ENCODE results near the gene NPR1. TPM values are rescaled to one million over a fixed set of nuclear protein-coding genes. Genes with fewer than 3 reads are reported as not detected.
"Not testable (repeated sequence)": the region's sequence is repeated elsewhere in the genome, so short reads cannot be mapped to it uniquely, and the experiment has no call there.

Gene NPR1
- total RNA-seq, 1 experiment from 2014 or later, result not detected

DNA sequence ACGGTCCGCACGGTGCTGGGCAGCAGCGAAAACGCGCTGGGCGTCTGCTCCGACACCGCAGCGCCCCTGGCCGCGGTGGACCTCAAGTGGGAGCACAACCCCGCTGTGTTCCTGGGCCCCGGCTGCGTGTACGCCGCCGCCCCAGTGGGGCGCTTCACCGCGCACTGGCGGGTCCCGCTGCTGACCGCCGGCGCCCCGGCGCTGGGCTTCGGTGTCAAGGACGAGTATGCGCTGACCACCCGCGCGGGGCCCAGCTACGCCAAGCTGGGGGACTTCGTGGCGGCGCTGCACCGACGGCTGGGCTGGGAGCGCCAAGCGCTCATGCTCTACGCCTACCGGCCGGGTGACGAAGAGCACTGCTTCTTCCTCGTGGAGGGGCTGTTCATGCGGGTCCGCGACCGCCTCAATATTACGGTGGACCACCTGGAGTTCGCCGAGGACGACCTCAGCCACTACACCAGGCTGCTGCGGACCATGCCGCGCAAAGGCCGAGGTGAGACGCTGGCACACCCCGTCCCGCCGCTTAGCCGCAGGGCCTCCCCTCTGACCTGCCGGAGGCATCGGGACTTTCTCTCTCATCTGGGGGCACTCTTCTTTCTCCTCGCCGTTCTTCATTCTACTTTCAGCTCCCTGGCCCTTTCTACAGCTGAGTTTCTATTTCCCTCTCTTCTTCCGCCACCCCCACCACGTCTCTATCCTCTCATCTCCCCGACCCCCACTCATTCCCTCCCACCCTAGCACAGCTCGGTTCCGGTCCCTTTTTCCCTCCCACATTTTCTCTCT is 1.0 kb downstream of the NPR1 start:
- no peak for DNase-seq (ENCODE audit: low spot score)

DNA sequence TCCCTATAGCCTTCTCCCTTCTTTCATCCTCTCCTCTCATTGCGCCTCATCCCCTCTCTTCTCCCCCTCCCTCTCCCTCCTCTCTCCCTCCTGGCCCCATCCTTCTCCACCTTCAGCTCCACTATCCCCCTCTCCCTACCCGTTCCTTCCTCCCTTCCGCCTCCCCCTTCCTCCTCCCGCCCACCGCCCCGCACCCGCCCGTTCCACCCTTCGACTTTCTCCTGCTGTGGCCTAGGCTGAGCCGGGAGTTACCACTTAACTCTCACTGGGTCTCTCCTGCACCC is 1.6 kb downstream of the NPR1 start:
- DNase-seq (ENCODE audit: low spot score), result no peak

DNA sequence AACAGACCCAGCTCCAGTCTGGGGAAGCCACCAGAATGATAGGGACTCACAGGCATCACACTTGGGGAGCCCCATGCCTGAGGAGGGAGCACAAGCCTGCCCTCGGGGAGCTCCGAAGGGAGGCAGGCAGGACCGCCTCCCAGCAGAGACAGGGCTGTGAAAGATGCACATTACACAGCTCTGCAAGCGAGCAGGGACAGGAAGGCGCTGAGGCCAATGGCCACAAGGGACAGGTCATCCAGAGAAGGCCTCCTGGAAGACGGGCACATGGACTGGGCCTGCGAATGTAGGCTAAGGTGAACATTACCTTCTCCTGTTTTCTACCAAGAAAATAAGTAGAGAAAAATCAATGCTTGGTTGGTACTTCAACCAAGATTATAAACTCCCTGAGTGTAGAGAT is 4.2 kb downstream of the NPR1 start:
- DNase-seq (ENCODE audit: low spot score), result no peak

DNA sequence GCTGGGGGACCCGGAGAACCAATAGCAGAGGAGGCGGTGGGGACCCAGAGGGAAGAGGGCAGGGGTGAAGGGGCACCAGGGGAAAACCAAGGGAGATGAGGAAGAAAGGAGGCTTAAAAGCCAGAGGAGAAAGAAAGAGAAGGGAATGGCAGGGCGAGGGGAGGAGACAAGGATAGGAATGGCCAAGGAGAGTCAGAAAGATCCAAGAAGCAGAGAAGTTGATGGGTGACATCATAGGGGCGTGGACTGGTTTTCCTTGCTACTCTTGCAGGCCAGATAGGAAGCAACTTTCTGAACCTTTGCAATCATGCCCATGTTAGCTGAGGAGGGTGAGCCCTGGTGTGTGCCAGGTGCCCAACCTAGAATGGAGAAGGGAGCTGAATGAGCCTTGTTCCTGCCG is 5.4 kb downstream of the NPR1 start:
- peak; percentile 19 for DNase-seq (ENCODE audit: low spot score)

DNA sequence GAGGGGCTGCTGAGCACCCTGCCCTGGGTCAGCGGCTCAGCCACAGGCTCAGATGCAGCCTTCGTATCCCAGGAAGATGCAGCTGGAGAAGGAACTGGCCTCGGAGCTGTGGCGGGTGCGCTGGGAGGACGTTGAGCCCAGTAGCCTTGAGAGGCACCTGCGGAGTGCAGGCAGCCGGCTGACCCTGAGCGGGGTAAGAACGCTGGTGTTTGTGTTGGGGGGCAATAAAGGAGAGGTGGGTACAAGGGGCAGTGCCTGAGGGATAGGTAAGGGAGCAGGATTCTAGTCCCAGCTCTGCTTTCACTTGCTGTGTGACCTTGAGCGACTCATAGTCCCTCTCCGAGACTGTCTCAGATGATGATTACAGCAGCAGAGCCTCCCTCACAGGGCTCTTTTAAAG is 6.4 kb downstream of the NPR1 start:
- DNase-seq (ENCODE audit: low spot score), result no peak

DNA sequence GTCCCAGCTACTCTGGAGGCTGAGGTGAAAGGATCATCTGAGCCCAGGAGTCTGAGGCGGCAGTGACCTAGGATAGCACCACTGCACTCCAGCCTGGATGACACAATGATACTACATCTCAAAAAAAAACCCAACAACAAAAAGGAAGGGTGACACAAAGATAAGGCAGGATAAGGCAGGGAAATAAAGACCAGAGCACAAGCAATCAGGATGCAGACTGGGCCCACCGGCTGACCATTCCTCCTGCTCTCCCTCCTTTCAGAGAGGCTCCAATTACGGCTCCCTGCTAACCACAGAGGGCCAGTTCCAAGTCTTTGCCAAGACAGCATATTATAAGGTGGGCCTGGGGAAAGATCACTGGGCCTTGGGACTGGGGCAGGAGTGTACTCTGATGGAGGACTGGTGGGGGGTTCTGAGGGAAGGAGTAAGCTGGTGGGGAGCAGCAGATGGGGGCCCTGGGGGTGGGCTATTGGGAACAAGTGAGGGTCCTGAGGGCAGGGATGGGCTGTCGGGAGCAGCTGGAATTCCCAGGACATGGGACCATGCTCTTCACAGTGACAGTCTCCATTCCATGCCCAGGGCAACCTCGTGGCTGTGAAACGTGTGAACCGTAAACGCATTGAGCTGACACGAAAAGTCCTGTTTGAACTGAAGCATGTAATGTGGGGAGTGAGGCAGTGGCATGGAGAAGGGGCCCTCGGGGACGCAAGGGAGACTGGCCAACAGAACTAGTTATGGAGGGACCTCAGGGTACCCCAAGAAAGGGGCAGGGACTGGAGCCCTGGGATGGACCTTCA is 7.3 kb downstream of the NPR1 start:
- DNase-seq (ENCODE audit: low spot score), result no peak

DNA sequence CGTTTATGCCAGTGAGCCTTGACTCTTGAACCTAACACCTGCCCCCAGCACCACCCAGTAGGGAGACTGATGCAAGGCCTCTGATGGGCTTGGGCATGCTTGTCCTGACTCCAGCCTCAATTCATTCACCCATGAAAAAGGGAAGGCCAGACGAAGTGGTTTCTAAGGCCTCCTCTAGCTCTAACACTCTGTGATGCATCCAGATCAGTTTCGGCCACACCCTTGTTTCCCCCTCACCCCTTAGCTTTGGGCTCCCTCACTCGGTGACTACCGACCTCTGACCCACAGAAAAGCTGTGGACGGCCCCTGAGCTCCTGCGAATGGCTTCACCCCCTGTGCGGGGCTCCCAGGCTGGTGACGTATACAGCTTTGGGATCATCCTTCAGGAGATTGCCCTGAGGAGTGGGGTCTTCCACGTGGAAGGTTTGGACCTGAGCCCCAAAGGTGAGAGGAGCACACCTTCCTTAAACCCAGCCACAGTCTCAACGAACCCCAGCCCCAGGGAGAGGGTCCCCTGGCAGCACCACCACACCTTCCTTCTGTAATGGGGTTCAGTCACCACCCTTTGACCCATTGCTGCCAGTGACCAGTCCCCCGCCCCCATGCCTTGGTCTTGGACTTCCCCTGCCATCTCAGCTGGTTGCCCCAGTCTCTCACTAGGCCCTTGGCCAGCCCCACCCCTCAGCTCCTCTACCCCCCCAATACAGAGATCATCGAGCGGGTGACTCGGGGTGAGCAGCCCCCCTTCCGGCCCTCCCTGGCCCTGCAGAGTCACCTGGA is 9.0 kb downstream of the NPR1 start:
- DNase-seq (ENCODE audit: low spot score), result no peak

DNA sequence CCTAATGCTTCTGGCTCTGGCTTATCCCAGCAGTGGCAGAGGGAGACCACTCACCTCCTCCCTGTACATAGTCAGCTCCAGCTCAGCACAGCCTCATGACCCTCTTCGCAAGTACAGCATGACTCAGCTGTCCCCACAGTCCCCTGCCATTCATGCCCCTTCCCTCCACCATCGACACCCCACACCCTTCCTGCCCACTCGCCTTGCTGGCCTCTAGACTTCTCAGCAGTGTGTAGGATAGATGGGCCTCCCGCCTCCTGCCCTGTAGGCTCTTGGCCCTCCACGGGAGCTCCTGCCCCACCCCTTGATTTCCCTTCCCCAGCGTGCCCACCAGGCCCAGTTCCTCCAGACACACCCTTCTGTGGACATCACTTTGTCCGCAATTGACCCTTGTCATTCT is 9.8 kb downstream of the NPR1 start:
- DNase-seq (ENCODE audit: low spot score), result no peak

DNA sequence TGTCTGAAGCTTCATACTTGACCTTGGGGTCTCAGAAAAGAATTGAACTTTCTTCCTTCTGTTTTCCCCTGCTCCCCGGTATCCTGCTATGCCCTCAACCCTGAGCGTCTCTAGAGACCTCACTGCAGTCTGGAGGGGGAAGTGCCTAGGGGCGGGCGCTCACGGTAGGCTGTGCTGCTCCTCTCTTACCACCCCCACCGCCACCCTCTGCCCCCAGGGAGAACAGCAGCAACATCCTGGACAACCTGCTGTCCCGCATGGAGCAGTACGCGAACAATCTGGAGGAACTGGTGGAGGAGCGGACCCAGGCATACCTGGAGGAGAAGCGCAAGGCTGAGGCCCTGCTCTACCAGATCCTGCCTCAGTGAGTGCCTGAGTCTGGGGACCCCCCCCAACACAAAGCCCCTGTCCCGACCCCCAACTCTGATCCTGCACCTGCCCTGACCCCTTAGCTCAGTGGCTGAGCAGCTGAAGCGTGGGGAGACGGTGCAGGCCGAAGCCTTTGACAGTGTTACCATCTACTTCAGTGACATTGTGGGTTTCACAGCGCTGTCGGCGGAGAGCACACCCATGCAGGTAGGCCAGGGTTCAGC is 10.3 kb downstream of the NPR1 start:
- no peak for DNase-seq (ENCODE audit: low spot score)

DNA sequence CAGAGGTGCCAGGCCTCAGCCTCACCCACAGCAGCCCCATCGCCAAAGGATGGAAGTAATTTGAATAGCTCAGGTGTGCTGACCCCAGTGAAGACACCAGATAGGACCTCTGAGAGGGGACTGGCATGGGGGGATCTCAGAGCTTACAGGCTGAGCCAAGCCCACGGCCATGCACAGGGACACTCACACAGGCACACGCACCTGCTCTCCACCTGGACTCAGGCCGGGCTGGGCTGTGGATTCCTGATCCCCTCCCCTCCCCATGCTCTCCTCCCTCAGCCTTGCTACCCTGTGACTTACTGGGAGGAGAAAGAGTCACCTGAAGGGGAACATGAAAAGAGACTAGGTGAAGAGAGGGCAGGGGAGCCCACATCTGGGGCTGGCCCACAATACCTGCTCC is 15.0 kb downstream of the NPR1 start:
- no peak for DNase-seq (ENCODE audit: low spot score)

DNA sequence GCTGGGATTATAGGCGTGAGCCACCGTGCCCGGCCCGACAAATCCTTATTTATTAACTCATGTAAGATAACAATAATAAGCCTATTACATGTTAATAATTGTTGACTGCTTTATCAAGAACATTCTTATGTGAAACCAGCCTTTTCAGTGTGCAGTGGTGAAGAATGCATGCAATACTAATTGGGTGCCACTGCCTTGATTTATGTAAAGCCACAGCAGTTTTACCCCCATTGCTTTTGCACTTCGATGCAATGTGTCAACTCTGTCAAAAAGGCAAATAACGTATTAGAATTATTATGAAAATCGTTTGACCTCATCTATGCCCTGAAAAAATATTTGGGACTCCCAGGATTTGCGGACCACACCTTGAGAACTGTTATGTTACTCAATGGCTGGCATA is 18.3 kb downstream of the NPR1 start:
- no peak for DNase-seq (ENCODE audit: low spot score)

DNA sequence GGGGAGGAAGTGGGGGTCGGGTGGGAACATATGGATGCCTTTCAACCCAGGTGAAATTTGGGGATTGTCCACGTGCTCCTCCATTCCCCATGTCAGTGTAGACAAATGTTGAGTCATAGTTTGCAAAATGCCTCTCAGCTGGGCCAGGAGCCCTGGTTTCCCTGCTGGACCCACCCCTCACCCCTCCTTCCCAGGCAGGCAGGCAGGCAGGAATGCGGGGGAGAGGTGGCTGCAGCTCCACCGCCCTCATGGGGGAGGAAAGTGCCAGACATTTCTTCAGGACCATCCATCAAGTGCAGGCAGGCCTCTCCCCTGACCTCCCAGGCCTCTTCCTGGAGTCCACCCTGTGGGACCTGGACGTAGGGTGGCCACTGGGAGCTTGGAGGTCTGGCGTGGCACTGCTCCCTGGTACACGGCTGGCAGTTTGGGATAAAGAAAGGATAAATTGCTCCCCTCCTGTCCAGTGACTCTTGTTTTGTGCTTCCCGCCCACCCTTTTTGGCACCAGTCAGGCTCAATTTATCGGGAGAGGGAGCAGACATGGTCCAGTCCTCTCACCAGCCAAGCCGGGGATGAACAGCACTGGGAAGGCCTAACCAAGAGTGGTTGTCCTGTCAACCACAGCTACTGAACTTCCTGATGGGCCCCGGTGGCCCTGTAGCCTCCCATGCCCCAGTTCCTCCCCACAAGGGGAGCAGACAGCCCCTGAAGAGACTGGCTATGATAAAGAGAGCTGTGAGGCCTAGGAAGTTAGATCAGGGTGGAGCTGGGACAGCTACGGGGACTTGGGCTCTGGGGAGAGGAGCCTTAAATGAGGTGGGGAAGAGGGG is 18.9 kb downstream of the NPR1 start:
- DNase-seq (ENCODE audit: low spot score), result peak; percentile 34

DNA sequence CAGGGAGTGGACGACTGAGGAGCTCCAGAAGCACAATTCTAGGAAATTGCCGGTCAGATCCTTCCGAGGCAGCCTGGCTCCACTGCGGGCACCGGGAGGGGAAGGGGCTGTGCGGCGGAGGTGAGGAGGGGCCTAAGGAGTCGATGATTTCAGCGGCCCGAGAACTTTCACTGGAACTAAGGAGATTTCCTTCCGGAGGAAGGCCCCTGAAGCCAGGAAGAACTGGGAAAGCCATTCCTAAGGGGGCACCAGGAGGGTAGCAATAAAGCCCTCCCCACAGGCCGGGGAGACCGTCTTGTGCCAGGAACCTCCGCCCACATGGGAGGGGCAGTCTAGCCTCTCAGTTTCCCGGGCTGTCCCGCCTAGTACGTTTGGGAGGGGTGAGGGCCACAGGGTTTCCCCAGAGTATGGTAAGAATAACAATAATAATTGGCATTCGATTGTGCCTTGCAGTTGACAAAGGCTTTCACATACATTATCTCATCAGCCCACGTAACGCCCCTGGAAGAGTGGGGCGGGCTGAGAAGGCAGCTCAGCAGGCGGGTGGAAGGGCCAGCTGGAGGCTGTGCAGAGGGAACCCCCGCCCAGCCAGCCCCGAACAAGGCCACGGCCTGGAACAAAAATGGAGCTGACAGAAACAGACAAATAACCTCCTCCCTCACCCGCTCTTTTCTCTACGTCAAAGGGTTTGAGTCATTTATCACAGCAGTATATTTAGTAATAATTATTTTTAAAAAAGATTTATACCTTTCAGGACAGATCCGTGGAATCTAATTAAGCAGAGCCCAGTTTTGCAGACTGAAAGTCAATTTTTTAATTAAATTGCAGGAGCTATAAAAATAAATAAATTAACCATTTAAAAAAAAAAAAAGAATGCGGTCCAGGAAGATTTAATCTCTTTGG is 19.8 kb downstream of the NPR1 start:
- no peak for DNase-seq (ENCODE audit: low spot score)

DNA sequence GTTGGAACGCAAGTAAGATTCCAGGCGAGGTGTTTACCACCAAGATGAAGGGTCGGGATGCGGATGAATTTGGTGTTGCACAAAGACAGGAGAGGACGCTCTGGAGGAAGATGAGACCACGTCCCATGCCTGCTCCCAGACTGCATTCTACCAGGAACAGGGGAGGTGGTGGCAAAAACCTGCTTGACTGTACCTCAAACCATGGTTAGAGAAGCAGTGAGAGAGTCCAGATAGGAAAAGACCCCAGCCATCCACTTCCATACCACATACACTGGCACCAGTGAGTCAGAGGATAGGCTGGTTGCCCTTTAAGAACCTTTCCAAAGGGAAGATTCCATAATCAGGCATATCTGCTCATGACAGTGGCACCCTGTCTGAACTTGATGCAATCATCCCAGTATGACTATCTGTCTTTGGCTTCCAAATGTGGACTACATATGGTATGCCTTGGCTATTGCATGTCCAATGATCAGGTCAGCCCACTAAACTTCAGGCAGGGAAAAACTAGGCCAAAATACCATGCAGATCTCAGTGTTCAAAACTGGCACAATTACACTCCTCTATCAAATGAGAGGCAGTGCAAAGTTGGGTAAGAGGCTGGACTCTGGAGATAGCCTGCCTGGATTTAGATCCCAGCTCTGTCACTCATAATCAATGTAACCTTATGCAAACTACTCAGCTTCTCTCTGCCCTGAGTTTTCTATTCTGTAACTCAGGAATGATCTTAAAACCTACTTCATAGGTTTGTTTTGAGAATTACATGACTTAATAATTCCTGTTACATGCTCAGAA is 20.6 kb downstream of the NPR1 start:
- no peak for DNase-seq (ENCODE audit: low spot score)

DNA sequence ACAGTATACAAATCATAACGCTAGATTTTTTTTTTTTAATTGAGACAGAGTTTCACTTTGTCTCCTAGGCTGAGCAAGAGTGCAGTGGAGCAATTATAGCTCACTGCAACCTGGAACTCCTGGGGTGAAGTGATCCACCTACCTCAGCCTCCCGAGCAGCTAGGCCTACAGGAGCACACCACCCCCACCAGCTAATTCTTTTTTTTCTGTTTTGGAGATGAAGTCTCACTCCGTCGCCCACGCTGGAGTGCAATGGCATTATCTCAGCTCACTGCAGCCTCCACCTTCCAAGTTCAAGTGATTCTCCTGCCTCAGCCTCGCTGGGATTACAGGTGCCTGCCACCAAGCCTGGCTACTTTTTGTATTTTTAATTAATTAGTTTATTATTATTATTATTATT is 21.3 kb downstream of the NPR1 start:
- DNase-seq (ENCODE audit: low spot score), result no peak

DNA sequence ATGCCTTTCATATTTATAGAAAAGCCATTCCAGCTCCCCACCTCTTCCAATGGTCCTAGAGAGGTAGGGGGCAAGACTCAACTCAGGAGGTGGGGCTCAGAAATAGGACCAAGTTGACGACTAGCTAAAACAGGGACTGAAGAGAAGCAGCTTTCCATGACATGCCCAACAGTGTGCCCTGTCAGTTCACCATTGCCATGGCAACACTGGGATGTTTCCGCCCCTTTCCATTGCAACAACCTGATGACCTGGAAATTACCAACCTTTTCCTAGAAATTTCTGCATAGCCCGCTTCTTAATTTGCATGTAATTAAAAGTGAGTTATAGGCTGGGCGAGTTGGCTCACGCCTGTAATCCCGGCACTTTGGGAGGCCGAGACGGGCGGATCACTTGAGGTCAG is 27.0 kb downstream of the NPR1 start:
- DNase-seq (ENCODE audit: low spot score), result no peak

DNA sequence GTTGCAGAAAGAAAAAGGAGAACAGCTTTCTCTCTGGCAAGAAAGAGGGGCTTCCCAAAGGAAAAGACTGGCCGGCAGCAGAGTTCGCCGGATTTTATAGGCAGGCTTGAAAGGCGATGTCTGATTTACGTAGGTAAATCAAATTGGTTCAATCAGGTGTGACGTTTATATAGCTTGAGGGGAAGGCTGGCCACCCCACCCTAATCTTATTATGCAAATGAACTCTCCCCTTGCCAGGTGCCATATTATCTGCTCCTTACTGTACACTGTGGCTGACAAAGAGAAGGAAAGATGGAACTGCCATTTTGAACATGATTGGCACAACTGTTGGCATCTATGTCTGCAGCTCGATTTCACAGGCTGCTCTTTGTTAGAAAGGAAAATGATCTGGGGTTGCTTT is 32.5 kb downstream of the NPR1 start:
- DNase-seq (ENCODE audit: low spot score), result no peak

DNA sequence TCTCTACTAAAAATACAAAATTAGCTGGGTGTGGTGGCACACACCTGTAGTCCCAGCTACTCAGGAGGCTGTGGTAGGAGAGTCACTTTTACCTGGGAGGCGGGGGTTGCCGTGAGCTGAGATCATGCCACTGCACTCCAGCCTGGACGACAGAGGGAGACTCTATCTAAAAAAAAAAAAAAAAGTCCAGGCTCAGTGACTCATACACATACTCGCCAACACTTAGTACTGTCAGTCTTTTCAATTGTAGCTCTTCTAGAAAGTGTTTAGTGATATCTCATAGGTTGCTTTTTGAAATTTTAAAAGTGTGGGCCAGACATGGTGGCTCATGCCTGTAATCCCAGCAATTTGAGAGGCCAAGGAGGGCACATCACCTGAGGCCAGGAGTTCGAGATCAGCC is 37.7 kb downstream of the NPR1 start:
- not testable (repeated sequence) for DNase-seq (ENCODE audit: low spot score)

DNA sequence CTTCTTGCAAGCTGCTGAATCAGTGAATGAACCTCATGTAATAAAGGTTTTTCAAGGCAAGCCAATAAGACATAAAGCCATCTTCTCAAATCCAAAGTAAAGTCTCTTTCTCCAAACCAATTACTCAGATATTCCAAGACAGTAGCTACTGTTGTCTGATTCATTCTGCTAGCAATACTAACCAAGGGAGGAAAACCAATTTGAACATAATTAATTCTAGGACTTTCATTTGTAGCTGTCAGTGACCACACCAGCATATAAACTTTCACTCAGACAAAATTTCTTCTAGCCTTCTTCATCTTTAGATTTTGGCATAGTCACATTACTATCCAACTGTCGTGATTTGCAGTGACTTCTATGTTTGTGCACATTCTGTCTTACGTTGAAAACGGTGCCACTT is 38.8 kb downstream of the NPR1 start:
- DNase-seq (ENCODE audit: low spot score), result no peak

Measured in HT-29 (cell line).